NCI-H1092 treated with DMSO at 0.1 percent for 48 hours (cell line): Measurements from ENCODE around the gene NUTM1.
"Not testable (repeated sequence)": the region's sequence is repeated elsewhere in the genome, so short reads cannot be mapped to it uniquely, and the experiment has no call there.

Experiments used
- DNase-seq: peaks from one replicate; lab custom pipeline; 2025; lab: John Stamatoyannopoulos, UW

Gene NUTM1

GRCh38 chr15:34336231-34336990 lies 6.7 kb upstream of the NUTM1 start:
- DNase-seq = no peak

GRCh38 chr15:34336991-34337556 lies 6.0 kb upstream of the NUTM1 start:
- no peak for DNase-seq

DNA sequence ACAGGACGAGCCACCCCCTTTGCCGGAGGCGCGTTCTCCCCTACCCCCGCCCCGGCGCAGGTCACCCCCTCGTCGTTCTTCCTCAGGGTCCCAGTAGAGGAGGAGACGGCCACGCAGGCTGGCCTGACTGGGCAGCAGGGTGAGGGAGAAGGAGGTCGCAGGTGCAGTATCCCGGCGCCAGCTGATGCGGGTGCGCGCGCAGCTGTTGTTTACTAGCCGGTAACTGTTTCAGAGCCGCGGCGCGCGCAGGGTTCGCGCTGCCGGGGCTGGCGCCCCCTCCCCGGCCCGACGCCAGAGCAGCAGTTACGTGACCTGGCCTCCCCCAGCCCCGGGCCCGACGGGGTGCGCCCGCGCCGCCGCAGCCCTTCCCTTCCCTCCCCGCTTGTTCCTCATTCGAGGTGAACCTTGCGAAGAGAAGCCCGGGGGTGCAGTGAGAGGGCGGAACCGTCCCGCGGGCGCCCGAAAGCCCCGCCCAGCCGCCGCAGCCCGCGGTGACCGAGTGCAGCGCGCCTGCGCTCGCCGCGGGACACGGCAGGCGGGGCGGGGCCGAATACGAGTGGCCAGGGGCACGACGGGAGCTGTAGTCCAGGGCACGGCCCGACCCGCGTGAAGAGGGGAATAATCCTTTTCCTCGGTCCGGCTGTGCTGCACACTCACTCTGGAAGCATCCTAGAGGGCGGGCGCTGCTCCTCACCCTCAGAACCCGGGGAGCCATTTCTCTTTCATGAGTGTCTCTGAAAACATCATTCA lies 5.4 kb upstream of the NUTM1 start, which contains the start of gene SLC12A6:
SLC12A6 (minus strand) TSS at position 225 of the 750 bp plus-strand sequence. CDS start 1,101 bp downstream, outside the sequence.
- peak; percentile 71 for DNase-seq

GRCh38 chr15:34338347-34338746 lies 4.8 kb upstream of the NUTM1 start:
- no peak for DNase-seq

GRCh38 chr15:34339946-34340345 lies 3.2 kb upstream of the NUTM1 start:
- DNase-seq = no peak

DNA sequence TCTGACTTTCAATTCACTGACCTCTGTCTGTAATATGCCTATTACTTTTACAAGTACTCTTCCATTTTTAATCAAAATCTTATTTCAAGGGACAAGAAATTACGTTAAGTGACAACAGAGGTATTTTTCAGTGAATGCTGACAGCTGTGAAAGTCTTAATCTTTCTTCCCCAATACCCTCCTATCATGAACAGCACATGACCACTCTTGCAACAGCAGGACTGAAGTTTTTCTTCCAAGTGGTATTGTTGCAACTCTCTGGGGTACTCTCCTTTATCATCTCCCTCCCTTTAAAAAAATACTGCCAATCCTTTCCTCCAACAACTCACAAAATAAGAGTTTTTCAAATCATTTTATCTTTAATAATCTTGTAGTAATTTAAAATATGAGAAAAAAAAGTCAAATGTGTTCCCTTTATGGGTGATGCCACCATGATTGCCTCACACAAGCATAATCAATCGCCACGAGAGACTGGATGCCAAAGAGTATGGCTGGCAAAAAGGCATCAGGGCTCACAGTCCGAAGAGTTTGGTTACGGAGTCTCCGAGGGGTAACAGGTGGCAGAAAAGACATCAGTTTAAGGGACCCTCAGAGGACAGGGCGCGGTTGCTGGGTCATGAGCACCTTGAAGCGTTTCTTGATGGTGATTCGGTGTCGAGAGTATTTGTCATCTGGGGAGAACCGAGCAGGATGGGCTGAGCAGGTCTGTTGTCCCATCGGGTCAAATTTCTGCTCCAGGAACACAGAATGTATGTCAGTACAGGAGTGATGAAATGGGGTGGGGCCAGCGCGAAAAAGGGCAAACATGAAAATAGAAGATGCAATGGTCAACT lies 1.5 kb upstream of the NUTM1 start:
- DNase-seq = no peak

DNA sequence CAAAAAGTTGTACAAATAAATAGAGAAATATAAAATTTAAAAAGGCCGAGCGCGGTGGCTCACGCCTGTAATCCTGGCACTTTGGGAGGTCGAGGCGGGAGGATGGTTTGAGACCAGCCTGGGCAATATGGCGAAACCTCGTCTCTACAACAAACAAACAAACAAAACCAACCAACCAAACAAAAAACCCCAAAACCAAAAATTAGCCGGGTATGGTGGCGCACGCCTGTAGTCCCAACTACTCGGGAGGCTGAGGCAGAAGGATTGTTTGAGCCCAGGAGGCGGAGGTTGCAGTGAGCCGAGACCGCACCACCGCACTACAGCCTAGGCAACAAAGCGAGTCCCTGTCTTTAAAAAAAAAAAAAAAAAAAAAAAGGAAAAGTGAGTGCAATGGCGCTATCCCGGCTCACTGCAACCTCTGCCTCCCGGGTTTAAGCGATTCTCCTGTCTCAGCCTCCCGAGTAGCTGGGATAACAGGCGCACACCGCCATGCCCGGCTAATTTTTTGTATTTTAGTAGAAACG lies 840 bp upstream of the NUTM1 start:
- DNase-seq = not testable (repeated sequence)

DNA sequence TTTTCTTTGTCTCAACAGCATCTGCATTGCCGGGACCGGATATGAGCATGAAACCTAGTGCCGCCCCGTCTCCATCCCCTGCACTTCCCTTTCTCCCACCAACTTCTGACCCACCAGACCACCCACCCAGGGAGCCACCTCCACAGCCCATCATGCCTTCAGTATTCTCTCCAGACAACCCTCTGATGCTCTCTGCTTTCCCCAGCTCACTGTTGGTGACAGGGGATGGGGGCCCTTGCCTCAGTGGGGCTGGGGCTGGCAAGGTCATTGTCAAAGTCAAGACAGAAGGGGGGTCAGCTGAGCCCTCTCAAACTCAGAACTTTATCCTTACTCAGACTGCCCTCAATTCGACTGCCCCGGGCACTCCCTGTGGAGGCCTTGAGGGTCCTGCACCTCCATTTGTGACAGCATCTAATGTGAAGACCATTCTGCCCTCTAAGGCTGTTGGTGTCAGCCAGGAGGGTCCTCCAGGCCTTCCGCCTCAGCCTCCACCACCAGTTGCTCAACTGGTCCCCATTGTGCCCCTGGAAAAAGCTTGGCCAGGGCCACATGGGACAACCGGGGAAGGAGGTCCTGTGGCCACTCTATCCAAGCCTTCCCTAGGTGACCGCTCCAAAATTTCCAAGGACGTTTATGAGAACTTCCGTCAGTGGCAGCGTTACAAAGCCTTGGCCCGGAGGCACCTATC lies 5.0 kb downstream of the NUTM1 start:
- no peak for DNase-seq

DNA sequence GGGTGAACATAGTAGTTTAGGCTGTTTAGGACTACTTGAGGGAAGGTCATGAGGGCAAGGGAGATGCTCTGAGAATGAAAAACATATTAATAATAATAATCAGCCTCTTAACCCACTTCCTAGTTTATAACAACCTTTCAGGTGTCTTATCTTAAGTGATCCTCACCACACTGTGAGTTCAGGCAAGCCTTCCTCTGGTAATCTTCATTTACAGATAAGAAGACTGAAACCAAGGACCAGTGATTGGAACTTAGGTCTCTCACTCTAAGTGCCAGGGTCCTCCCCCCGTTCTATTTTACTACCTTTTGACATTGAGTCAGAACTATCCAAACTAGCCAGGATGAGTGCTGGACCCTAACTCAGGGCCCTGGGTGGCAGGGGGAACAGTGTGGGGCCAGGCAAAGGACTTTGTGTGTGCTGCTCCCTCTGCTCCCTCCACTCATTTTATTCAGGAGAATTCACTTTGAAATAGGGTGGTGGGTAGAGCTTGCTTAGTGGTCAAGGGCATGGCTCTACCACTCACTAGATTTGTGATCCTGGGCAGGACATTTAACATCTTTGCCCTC lies 5.7 kb downstream of the NUTM1 start:
- DNase-seq = no peak

DNA sequence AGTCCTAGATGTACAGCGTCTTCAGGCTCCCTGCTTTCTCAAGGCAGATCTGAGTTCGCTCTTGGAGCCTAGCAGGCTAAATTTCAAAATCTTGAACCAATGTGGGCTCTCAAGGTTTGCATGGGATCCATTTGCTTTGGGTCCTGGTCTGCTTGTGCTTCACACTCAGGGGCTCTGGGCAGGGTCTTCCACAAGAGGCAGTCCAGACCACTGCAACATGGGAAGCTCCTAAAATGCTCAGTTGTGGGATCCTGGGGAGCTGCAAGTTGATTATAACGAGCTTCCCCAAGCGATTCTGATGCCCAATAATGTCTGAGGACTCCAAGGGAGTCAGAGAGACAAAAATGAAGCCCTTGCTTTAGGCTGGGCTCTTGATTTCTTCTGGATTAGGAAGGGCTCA lies 6.7 kb downstream of the NUTM1 start:
- DNase-seq = no peak

- not testable (repeated sequence) for DNase-seq
Observed at GRCh38 chr15:34352996-34353395, 9.9 kb downstream of the NUTM1 start.

DNA sequence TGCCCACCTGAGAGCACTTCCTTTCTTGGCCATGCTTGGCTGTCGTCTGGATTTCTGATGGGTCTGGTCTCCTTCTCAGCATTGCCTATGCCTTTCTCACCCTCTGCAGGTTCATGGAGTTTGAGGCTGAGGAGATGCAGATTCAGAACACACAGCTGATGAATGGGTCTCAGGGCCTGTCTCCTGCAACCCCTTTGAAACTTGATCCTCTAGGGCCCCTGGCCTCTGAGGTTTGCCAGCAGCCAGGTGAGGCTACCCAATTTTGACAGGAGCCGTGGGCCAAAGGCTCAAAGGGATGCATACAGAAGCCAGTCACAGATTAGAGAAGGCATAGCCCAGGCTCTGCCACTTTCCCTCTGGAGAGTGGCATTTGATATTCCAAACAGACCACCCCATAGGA lies 10.5 kb downstream of the NUTM1 start:
- DNase-seq = no peak

- no peak for DNase-seq
Observed at GRCh38 chr15:34354286-34354685, 11.2 kb downstream of the NUTM1 start.

- no peak for DNase-seq
Observed at GRCh38 chr15:34355241-34355640, 12.1 kb downstream of the NUTM1 start.

DNA sequence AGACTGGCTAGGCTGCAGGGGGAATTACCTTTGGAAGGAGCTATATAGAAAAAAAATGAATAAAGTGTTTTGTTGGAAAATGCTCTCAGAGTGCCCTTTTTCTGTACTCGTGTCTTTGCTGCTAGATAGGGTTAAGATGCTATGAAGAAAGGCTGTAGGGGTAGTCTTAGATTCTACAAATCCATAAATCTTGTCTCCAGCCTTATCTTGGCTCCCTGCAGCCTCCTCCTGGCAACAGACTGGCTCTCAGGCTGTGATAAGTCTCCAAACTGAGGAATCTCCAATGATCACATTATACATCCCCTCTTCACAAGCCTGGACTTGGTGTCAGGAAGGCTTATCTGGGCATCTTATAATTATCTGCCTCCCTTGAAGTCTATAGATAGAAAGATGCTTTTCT lies 14.5 kb downstream of the NUTM1 start:
- no peak for DNase-seq

- DNase-seq = no peak
Observed at GRCh38 chr15:34358367-34358766, 15.3 kb downstream of the NUTM1 start.

- DNase-seq = no peak
Observed at GRCh38 chr15:34358948-34359347, 15.8 kb downstream of the NUTM1 start.

- no peak for DNase-seq
Observed at GRCh38 chr15:34359416-34359815, 16.3 kb downstream of the NUTM1 start.

DNA sequence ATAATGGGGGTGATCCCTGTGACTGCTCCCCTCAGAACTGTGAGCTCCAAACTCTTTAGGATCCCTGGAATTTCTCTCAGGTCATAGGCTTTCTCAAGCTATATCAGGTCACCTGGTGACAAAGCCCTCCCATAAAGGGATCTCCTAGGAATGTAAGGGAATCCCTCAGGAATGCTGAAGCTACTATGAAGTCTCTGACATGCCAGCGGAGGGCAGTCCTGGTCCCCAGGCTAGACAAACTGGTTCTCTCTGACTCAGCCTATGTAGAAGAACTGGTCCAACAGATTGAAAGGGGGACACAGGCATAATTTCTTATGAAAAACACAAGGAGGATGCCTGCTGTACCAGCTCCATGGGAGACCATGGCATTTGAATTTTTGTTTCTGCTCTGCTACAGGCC lies 17.2 kb downstream of the NUTM1 start:
- no peak for DNase-seq

DNA sequence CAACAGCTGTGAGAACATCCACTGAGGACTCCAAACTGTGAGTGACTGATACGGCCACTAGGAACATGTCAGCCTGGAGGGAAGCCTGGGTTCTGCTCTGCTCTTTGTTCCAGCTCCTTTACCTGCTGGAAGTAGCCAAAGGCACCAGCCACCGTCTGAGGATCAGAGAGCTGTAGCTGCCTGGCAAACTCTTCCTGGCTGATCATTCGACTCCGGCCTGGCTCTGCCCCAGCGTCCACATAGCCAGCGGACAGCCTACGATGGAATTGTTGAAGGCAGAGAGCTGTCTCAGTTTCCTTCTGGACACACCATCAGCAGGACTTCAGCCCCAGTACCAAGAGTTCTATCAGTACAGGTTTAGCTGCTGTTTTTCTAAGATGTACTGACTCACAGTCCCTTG lies 18.2 kb downstream of the NUTM1 start:
- no peak for DNase-seq
